ENCODE measurements around the gene HOXA13.

The HOXA13 gene

GRCh38 chr7:27205325-27206280 is 5.7 kb upstream of the HOXA13 start:
- no peak for DNase-seq

GRCh38 chr7:27204851-27205322 is 5.0 kb upstream of the HOXA13 start:
- DNase-seq, result no peak

- no peak for DNase-seq
Observed at GRCh38 chr7:27203964-27204594, 4.2 kb upstream of the HOXA13 start.

GRCh38 chr7:27203365-27203953 is 3.6 kb upstream of the HOXA13 start:
- DNase-seq, result no peak

GRCh38 chr7:27202862-27203134 is 2.9 kb upstream of the HOXA13 start:
- DNase-seq, result no peak

- DNase-seq, result no peak
Observed at GRCh38 chr7:27202018-27202861, 2.3 kb upstream of the HOXA13 start.

GRCh38 chr7:27201580-27202017 is 1.7 kb upstream of the HOXA13 start:
- DNase-seq, result no peak

GRCh38 chr7:27200761-27201579 is 1.1 kb upstream of the HOXA13 start:
- DNase-seq, result no peak

GRCh38 chr7:27198871-27199801 is 755 bp downstream of the HOXA13 start:
- DNase-seq, result no peak

GRCh38 chr7:27198138-27198841 is 1.6 kb downstream of the HOXA13 start:
- DNase-seq, result no peak

- DNase-seq, result no peak
Observed at GRCh38 chr7:27197137-27198042, 2.5 kb downstream of the HOXA13 start.

GRCh38 chr7:27196287-27196767 is 3.6 kb downstream of the HOXA13 start:
- DNase-seq, result peak; percentile 27

- no peak for DNase-seq
Observed at GRCh38 chr7:27194686-27195379, 5.1 kb downstream of the HOXA13 start.

GRCh38 chr7:27194002-27194352 is 5.9 kb downstream of the HOXA13 start:
- DNase-seq, result no peak

GRCh38 chr7:27193335-27194001 is 6.4 kb downstream of the HOXA13 start:
- DNase-seq, result no peak

GRCh38 chr7:27192546-27193334 is 7.2 kb downstream of the HOXA13 start:
- no peak for DNase-seq

Measured in NCI-H2081 treated with DMSO at 0.1 percent for 48 hours (cell line).